Measurements from ENCODE around the gene ZNF138. TPM values are rescaled to one million over a fixed set of nuclear protein-coding genes. Genes with fewer than 3 reads are reported as not detected.
"Not testable (repeated sequence)": the region's sequence is repeated elsewhere in the genome, so short reads cannot be mapped to it uniquely, and the experiment has no call there.

ZNF138 gene
- total and polyA plus RNA-seq, 3 donors from 2014 or later, result 3.9 to 19.1 (median 13.1) TPM

- no peaks in the 10 kb centered on the region for H3K9me3 ChIP-seq
- no peaks in the 10 kb centered on the region for H3K36me3 ChIP-seq (ENCODE audit: low read depth, missing control alignments)
- TF ChIP-seq POLR2A (IDR thresholded peaks at IDR 0.05), result no peak
- no peak for TF ChIP-seq CTCF (IDR thresholded peaks at IDR 0.05)
- H3K4me1 ChIP-seq, result no peaks in the 10 kb centered on the region
- no peak overlapping the region for H3K4me3 ChIP-seq
- no peak for DNase-seq
- H3K27me3 ChIP-seq, result no peaks in the 10 kb centered on the region
- 88 to 96% methylated on average over 3 of the region's 3 CpGs for WGBS, 2 donors
- H3K27ac ChIP-seq, result no peak overlapping the region
- intact Hi-C loops (cut with DNase I; ENCODE audit: low total_unique reads), result no loop called here
Measured at GRCh38 chr7:64755865-64756264, 38.4 kb upstream of the ZNF138 start.

GRCh38 chr7:64758151-64758550 lies 36.1 kb upstream of the ZNF138 start:
- Histone ChIP-seq H3K4me1 (no peaks in the 10 kb centered on the region), H3K36me3 (ENCODE audit: low read depth, missing control alignments) (no peaks in the 10 kb centered on the region), H3K27me3 (no peaks in the 10 kb centered on the region), H3K4me3 (no peak overlapping the region), H3K9me3 (no peaks in the 10 kb centered on the region), H3K27ac (no peak overlapping the region)
- no peak for TF ChIP-seq POLR2A (IDR thresholded peaks at IDR 0.05)
- TF ChIP-seq CTCF (IDR thresholded peaks at IDR 0.05), result no peak
- WGBS, 2 donors, result 84 to 88% methylated on average over 3 of the region's 3 CpGs
- DNase-seq, result no peak
- intact Hi-C loops (cut with DNase I; ENCODE audit: low total_unique reads), result no loop called here

GRCh38 chr7:64768824-64769223 lies 25.4 kb upstream of the ZNF138 start:
- no peaks in the 10 kb centered on the region for H3K36me3 ChIP-seq (ENCODE audit: low read depth, missing control alignments)
- intact Hi-C loops (cut with DNase I; ENCODE audit: low total_unique reads), result no loop called here
- no peak for TF ChIP-seq CTCF (IDR thresholded peaks at IDR 0.05)
- no peak for TF ChIP-seq POLR2A (IDR thresholded peaks at IDR 0.05)

GRCh38 chr7:64774204-64774842 lies 19.9 kb upstream of the ZNF138 start:
- Histone ChIP-seq H3K27ac (no peak overlapping the region), H3K36me3 (ENCODE audit: low read depth, missing control alignments) (no peaks in the 10 kb centered on the region), H3K27me3 (no peaks in the 10 kb centered on the region), H3K4me1 (no peaks in the 10 kb centered on the region), H3K4me3 (no peak overlapping the region), H3K9me3 (no peaks in the 10 kb centered on the region)
- TF ChIP-seq POLR2A (IDR thresholded peaks at IDR 0.05) (no peak), CTCF (IDR thresholded peaks at IDR 0.05) (no peak)
- intact Hi-C loops (cut with DNase I; ENCODE audit: low total_unique reads), result no loop called here
- DNase-seq, result no peak
- WGBS, 2 donors, result 96 to 100% methylated on average over 2 of the region's 2 CpGs

More at GRCh38 chr7:64768824-64769223, 25.4 kb upstream of the ZNF138 start:
- Histone ChIP-seq H3K27ac (no peak overlapping the region), H3K4me1 (no peaks in the 10 kb centered on the region), H3K27me3 (no peaks in the 10 kb centered on the region), H3K4me3 (no peak overlapping the region), H3K9me3 (no peaks in the 10 kb centered on the region)
- DNase-seq, result no peak

- H3K4me3 ChIP-seq, result no peak overlapping the region
- no peaks in the 10 kb centered on the region for H3K36me3 ChIP-seq (ENCODE audit: low read depth, missing control alignments)
- H3K4me1 ChIP-seq, result no peaks in the 10 kb centered on the region
- no peaks in the 10 kb centered on the region for H3K9me3 ChIP-seq
- H3K27me3 ChIP-seq, result no peaks in the 10 kb centered on the region
- H3K27ac ChIP-seq, result no peak overlapping the region
- no peak for DNase-seq
- TF ChIP-seq POLR2A (IDR thresholded peaks at IDR 0.05) (no peak), CTCF (IDR thresholded peaks at IDR 0.05) (no peak)
- intact Hi-C loops (cut with DNase I; ENCODE audit: low total_unique reads), result no loop called here
- WGBS, 2 donors, result 84 to 85% methylated on average over 3 of the region's 3 CpGs
Measured at GRCh38 chr7:64775289-64775688, 18.9 kb upstream of the ZNF138 start.

- H3K4me3 ChIP-seq; intact Hi-C loops (cut with DNase I; ENCODE audit: low total_unique reads); H3K27me3 ChIP-seq; H3K4me1 ChIP-seq; DNase-seq; H3K27ac ChIP-seq; H3K36me3 ChIP-seq (ENCODE audit: low read depth, missing control alignments); H3K9me3 ChIP-seq: not testable (repeated sequence)
- WGBS, 2 donors, result 73 to 83% methylated on average over 3 to 22 of the region's 23 CpGs
Measured at GRCh38 chr7:64784842-64785241, 9.4 kb upstream of the ZNF138 start.

All from testis (tissue), 3 donors.